Activated CD8-positive, alpha-beta memory T cell treated with anti-CD3 and anti-CD28 coated beads, Interleukin-2, amount 50 U/mL, for 4 hours (primary cell): ENCODE measurements around the gene PEX13.
"Not testable (repeated sequence)": the region's sequence is repeated elsewhere in the genome, so short reads cannot be mapped to it uniquely, and the experiment has no call there.

Experiments used
- DNase-seq: peaks from one replicate; pipeline ENCODE4 v3.0.0-alpha.2; 2020

Gene PEX13

GRCh38 chr2:61009355-61009754 is 8.2 kb upstream of the PEX13 start:
- DNase-seq, result no peak

GRCh38 chr2:61011678-61012077 is 5.8 kb upstream of the PEX13 start:
- no peak for DNase-seq

DNA sequence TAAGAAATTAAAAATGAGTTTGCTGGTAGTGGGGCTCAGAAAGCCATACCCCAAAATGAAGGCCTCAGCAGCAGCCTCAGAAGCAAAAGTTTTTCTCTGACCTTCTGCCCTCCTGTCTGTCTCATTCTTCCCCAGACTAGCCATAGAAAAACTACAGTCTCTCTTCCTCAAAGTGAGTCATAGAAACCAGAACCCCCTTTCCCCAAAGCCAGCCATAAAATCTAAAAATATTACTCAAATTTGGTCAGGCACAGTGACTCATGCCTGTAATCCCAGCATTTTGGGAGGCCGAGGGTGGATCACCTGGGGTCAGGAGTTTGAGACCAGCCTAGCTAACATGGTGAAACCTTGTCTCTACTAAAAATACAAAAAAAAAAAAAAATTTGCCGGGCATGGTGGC is 5.2 kb upstream of the PEX13 start:
- not testable (repeated sequence) for DNase-seq

- DNase-seq, result no peak
These were observed 4.1 kb upstream of the PEX13 start for GRCh38 chr2:61013382-61013781.

DNA sequence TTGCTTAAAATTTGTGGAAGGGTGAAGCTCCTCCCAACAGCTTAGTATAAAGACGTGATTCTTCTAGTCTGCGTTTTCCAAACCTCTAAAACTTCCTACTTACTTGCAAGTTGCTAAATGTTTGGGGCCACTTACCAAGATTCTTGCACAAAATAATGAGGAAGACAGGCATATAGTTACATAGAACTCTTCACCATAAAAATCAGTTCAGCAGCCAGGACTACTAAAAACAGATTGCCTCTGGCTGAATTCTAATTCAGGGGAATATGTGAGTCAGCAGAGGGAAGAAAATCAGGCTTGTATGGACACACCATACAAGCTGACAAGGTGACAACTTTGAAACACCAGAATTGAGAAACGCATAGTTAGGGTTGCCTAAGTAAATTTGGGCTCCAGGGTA is 2.8 kb upstream of the PEX13 start:
- DNase-seq, result no peak

DNA sequence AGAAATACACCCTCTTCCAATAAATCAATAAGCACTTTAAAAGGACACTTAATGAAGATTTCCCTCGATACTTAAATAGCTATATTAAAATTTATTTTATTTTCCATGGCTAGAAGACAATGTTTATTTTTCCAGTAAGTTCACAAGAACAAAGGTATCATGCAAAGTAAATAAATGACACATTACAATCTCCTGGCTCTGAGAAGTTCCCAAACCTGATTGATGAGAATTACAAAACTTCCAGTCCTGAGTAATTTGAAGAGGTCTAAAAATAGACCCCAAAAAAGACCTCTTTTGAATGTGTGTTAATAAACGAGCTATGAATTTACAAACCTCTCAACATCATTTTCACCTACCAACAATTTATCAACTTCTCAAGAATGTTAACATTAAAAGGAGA is 1.5 kb upstream of the PEX13 start:
- DNase-seq, result no peak

DNA sequence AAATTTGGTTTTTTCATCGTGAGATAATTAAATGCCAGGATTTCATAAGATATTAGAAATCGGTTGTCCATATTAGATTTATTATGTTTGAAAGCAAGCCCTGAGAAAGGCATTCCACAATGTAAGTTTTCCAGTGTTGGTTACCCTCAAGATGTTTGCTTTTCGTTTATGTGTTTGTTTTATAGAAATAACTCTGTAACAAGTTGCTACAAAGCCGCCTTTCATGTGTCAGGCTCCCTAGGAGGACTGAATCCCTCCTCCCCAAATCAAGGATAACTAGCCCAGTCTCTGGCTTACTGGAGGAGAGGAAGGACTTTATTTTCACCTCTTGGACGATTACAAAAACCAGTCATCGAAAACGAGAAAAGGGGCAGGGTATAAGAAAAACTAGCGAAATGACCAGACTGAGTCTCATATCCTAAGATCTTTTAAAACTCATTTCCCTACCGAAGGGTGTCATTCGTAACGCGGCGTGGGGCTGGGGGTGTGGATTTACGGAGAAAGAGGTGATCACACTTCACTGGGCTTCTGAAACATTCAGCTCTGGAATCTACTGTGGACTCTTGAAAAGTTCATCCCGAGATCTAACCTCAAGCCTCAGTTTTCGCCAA is 1.0 kb upstream of the PEX13 start:
- no peak for DNase-seq

- DNase-seq, result peak; percentile 60
These were observed 441 bp upstream of the PEX13 start for GRCh38 chr2:61017003-61017555.

- DNase-seq, result no peak
These were observed 817 bp downstream of the PEX13 start for GRCh38 chr2:61018318-61018755.

DNA sequence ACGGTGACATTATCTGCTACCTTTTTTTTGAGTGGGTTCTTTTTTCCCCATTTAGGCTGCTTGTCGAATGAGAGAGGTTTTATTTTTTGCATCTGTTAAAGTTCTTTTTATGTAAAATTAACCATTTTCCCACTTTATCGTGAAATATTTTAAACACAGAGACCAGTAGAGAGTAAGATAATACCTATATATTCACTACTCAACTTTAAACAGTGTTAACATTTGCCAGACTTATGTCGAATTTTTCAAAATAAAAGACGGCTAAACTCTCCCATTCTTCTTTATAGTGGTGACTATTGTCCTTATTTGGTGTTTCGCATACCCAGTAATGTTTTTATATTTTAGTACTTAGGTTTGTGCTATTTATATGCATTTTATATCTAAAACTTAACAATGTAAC is 1.3 kb downstream of the PEX13 start:
- DNase-seq, result no peak

- no peak for DNase-seq
These were observed 3.7 kb downstream of the PEX13 start for GRCh38 chr2:61021228-61021660.

GRCh38 chr2:61023670-61024069 is 6.2 kb downstream of the PEX13 start:
- DNase-seq, result no peak

DNA sequence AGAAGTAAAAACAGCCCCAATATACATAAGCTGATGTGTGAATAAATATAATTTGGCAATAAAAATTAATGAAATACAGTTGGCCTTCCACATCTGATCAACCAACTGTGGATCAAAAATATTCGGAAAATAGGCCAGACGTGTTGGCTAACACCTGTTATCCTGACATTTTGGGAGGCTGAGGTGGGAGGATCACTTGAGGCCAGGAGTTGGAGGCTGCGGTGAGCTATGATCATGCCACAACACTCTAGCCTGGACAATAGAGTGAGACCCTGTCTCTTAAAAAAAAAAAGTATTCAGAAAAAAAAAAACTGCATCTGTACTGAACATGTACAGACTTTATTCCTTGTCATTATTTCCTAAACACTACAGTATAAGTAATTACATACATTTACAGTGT is 12.0 kb downstream of the PEX13 start:
- DNase-seq, result no peak

- not testable (repeated sequence) for DNase-seq
These were observed 17.1 kb downstream of the PEX13 start for GRCh38 chr2:61034592-61034991.

GRCh38 chr2:61036643-61037042 is 19.1 kb downstream of the PEX13 start:
- DNase-seq, result not testable (repeated sequence)

- DNase-seq, result no peak
These were observed 25.3 kb downstream of the PEX13 start for GRCh38 chr2:61042807-61043206.

DNA sequence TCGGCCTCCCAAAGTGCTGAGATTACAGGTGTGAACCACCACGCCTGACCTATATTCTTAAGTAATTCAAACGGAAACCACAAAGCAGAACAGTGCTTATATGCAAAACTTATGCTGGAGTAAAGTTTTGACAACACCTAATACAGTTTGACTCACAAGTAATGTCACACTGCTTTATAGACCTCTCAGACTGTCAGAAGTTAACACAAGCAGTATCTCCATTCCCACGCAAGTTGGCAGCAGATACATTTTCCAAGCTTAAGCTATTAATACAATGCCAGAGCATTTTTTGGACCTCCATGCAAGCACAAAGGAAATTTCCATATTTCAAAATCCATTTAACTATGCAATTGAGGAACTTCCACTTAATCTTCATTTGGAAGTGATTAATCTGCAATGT is 27.1 kb downstream of the PEX13 start:
- DNase-seq, result no peak

DNA sequence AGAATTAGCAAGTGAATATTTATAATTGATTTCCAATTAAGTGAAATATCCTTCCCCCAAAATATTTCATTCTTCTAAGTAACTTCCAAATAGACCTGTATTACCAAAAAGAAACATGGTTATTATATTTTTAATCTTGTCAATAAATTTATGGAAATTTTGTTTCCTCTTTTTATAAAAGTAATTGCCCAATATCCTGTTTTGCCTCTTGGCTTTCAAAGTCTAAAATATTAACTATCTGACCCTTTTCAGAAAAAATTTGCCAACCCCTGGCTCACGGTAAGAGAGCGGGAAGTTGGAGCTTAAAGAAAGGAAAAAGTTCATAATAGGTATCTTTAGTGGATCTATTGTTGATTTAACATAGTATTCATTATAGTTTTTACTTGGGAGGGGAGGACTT is 27.7 kb downstream of the PEX13 start:
- DNase-seq, result no peak

DNA sequence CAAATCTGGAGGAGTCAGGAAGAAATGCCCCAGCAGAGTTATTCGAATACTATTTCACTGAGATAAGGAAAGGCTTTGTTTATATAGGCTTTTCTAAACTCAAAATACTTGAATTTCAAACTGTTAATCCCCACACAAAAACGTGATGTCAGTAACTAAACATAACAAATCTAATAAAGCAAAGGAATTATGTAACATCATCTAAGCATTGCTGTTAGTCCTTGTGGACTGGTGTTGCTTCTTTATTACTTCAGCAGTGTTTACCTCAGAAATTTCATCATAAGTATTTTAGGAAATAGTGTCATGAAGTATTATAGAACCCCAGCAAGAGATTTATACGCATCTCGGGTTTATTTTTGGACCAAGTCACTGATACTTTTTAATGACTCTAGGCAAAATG is 28.5 kb downstream of the PEX13 start:
- no peak for DNase-seq

DNA sequence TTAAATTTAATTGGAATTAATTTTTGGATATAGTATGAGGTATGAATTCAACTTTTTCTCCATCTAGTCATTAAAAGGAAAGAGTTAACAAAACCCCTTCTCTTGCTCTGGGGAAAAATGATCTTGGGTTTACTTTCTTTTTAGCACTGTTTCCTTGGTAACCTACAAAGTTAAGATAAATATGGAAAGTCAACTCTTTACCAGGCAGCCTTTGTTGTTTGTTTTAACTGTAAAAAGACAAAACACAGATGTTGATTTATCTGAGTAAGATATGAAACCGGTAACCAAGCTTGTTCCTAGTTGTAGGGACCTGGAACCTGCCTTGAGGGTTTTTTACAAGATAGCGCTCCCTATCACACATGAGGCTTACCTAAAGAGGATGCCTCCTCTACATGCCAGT is 38.0 kb downstream of the PEX13 start:
- no peak for DNase-seq

DNA sequence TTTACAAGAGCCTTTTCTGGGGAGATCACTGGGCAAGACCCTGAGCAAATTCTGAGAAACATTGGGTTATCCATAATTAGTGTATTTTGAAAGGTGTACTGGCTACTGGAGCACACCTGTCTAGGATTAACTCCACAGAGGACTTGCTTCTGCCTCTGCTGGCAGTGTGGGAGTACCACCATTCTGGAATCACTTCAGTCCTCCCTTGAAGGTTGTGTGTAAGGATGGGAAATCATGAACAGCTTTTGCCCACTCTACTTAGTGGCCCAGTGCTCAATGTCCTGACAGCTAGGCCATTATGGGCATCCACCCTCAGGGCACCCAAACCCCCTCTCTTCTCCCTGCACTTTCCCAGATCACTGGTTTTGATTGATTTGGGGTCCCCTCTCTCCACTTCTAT is 40.0 kb downstream of the PEX13 start:
- no peak for DNase-seq

- DNase-seq, result no peak
These were observed 41.9 kb downstream of the PEX13 start for GRCh38 chr2:61059382-61059781.

- peak; percentile 81 for DNase-seq
These were observed 48.5 kb downstream of the PEX13 start, which contains the start of gene SANBR for GRCh38 chr2:61065714-61066709. Gene SANBR, plus strand, starts transcription at chr2:61065871. Its CDS starts 4,480 bp downstream, at chr2:61070351.

DNA sequence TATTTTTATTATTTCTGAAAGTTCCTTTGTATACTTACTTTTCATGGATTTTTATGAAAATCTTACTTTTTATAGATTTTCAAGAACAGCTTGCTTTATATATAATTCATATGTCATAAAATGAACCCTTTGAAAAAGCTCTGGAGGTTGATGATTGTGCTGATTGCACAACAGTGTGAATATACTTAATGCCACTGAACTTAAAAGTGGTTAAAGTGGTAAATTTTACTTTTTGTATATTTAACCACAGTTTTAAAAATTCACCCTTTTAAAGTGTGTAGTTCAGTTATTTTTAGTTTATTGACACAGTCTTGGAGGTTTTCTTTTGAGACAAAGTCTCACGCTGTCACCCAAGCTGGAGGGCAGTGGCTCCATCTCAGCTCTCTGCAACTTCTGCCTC is 56.6 kb downstream of the PEX13 start:
- DNase-seq, result no peak
